GM19395 (cell line): ENCODE data around the gene NKAIN2.
"Not testable (repeated sequence)": the region's sequence is repeated elsewhere in the genome, so short reads cannot be mapped to it uniquely, and the experiment has no call there.

ENCODE experiments used
- ATAC-seq: cut with Tn5 transposase; IDR thresholded peaks from one replicate; pipeline ENCODE4 v1.9.1; 2021; ENCODE audit warnings: mild to moderate bottlenecking, moderate library complexity; ENCODE audit not compliant: unreplicated experiment

Gene NKAIN2

GRCh38 chr6:124412657-124413056, 609.0 kb downstream of the NKAIN2 start:
- ATAC-seq: not testable (repeated sequence)

GRCh38 chr6:124420116-124420840, 616.6 kb downstream of the NKAIN2 start:
- no peak for ATAC-seq

DNA sequence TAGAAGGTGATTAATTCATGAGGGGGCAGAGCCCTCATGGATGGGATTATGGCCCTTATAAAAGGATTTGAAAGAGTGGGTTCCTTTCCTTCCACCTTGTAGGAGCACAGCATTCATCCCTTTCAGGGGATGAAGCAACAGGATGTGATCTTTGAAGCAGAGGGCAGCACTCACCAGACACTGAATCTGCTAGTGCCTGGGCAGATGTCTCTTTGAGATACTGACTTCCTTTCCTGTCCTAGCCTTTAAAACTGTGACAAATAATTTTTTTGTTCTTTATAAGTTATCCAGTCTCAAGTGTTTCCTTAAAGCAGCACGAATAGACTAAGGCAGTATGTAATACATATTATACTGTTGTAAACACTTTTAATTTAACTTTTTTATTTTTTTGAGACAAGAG, 620.0 kb downstream of the NKAIN2 start:
- ATAC-seq: no peak

DNA sequence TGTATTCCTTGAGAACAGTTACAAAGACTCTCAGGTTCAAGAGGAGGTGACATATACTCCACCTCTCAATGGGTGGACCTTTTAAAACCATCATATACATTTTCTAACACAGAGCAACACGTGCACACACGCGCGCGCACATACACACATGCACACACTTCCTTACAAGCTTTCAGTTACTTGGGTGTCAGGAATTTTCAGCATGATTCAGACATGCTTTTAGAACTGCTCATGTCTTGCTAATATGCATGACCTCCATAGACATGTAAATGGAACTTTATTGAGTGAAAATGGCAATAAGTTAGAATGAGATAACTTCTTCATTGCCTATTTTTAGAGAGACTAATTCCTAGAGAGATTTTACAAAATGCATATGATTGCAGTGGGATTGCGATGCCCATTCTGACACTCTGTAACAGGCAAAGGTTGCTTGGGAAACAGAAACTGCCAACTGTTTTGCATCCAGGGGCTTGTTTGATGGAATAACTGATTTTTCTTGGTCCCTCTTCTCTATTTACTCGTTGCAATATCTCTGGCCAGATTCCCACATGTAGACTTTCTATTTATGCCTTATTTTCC, 627.2 kb downstream of the NKAIN2 start:
- no peak for ATAC-seq

- ATAC-seq: no peak
These were observed 629.0 kb downstream of the NKAIN2 start for GRCh38 chr6:124432620-124433019.

GRCh38 chr6:124433387-124434160, 629.9 kb downstream of the NKAIN2 start:
- no peak for ATAC-seq

DNA sequence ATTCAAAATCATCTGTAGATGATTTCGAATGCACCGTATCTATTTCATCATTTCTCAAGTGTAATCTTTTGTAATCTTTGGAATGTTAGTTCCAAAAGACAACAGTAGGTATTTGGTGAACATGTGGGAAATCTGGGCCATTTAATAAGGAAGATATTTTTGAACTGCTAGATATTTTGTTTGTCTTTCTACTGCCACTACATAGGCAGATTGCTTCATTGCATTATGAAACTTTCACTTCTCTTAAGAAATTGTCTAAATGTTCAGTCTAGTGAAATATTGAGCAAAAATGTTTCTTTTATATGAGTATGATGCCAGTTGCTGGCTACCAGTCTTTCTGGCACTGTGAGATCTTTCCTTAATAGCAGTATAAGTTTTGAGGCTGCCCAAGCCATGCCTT, 630.8 kb downstream of the NKAIN2 start:
- no peak for ATAC-seq

GRCh38 chr6:124436803-124437202, 633.1 kb downstream of the NKAIN2 start:
- ATAC-seq: no peak

DNA sequence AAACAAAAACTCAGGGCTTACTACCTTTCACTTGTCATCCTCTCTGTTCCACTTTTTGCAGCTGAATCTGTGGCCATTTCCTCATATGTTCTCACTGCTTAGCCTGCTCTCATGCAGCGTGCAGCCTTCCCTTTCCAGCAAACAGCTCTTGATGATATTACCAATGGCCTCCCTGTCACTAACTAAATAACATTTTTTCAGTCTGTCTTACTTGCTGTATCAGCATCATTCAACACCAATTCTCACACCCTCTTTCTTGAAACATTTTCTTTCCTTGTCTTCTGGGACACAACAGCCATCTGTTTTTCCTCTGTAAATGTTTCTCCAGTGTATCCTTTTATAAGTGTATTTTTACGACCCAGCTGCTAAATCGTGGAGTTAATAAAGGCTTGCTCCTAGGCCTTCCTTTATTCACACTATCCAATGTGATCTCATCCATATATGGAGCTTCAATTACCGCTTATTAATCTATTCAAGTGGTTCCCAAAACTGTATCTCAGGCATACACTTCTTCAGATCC, 634.9 kb downstream of the NKAIN2 start:
- ATAC-seq: no peak

GRCh38 chr6:124441450-124441849, 637.8 kb downstream of the NKAIN2 start:
- ATAC-seq: no peak

- no peak for ATAC-seq
These were observed 639.9 kb downstream of the NKAIN2 start for GRCh38 chr6:124443541-124443940.

- ATAC-seq: no peak
These were observed 641.9 kb downstream of the NKAIN2 start for GRCh38 chr6:124445581-124445980.

DNA sequence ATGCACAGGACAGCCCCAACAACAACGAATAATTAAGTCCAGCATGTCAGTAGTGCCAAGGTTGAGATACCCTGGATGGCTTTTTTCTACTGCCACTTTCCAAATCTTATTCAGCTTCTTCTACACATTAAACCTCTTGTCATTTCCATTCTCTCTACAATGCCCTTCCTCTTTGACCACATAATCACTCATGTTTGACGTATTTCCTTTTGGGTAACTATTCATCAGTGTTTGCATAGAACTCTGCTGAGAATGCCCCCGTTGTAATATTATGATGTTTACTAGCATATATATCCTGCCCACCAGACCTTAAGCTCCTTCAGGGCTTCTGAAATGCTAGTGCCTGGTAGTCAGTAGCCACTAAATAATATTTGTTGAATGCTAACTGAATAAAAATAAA, 643.3 kb downstream of the NKAIN2 start:
- ATAC-seq: no peak

GRCh38 chr6:124459268-124459667, 655.6 kb downstream of the NKAIN2 start:
- no peak for ATAC-seq

DNA sequence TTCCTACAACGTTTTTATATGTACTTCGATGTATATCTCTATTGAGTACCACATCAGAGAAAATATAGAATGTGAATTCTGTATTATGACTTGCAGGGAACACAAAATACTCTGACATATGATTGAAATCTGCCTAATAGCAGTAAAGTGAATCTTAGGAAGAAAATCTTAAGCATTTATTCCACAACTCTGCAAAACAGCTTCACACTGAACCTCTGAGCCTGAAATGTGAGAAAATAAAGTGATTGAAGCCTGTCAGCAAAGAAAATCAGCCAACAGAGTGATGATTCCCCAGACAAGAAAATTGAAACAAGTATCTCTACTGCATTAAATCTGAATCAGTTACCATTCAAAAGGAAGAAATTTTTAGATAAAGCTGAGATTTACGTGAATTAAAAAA, 659.1 kb downstream of the NKAIN2 start:
- ATAC-seq: no peak

GRCh38 chr6:124463271-124463670, 659.6 kb downstream of the NKAIN2 start:
- ATAC-seq: no peak

DNA sequence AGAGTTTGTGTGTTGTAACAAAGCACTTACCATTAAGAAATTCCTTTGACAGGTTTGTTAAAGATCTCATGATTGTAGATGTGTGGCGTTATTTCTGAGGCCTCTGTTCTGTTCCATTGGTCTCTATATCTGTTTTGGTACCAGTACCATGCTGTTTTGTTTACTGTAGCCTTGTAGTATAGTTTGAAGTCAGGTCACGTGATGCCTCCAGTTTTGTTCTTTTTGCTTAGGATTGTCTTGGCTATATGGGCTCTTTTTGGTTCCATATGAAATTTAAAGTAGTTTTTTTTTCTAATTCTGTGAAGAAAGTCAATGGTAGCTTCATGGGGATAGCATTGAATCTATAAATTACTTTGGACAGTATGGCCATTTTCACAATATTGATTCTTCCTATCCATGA, 660.9 kb downstream of the NKAIN2 start:
- ATAC-seq: not testable (repeated sequence)

- ATAC-seq: no peak
These were observed 663.3 kb downstream of the NKAIN2 start for GRCh38 chr6:124466949-124467348.

- ATAC-seq: no peak
These were observed 663.7 kb downstream of the NKAIN2 start for GRCh38 chr6:124467366-124467765.

- no peak for ATAC-seq
These were observed 667.1 kb downstream of the NKAIN2 start for GRCh38 chr6:124470803-124471202.

DNA sequence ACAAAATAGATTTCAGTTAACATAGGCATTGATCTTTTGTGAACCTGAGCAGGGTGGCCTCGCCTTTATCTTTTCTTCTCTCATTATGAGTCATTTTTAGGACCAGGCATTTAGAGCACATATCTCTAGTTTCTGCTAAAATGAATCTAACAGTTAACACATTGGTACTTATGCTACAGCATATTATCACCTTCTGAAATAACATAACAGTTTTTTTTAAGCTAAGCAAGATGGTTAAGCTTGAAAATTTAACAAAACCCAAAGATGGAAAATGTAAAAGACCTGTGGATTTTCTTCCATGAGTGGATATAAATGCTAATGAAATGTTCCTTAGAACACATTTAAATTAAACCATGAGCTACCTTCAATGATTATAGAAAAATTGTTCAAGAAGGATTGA, 671.5 kb downstream of the NKAIN2 start:
- ATAC-seq: no peak

GRCh38 chr6:124478906-124479305, 675.2 kb downstream of the NKAIN2 start:
- ATAC-seq: no peak
